Measurements from ENCODE around the gene SLC45A3. TPM values are rescaled to one million over a fixed set of nuclear protein-coding genes. Genes with fewer than 3 reads are reported as not detected.
A peak's percentile ranks its signal among the peaks of the same experiment; 100 is the strongest.

The SLC45A3 gene
- total and polyA plus RNA-seq, 5 donors from 2014 or later, result 0.74 TPM; not detected in 4

- H3K27ac Mint-ChIP-seq, result peak overlapping the region in 1 of 3 donors; percentile 60
- H3K9me3 ChIP-seq (ENCODE audit: control insufficient read depth in 2 of 2, low read length in 2 of 2), result no peaks in the 10 kb centered on the region
- no peaks in the 10 kb centered on the region for H3K27me3 Mint-ChIP-seq
- peaks cover 6% of the 10 kb centered on the region for H3K4me1 ChIP-seq (ENCODE audit: control insufficient read depth, insufficient read depth, low read length, poor library complexity, severe bottlenecking)
- H3K4me3 Mint-ChIP-seq, result no peak overlapping the region
- ATAC-seq (ENCODE audit: low read depth in 2 of 2), result no peak
- peaks cover 88% of the 10 kb centered on the region for H3K36me3 ChIP-seq (ENCODE audit: control insufficient read depth, insufficient read depth, low read length)
- H3K27ac ChIP-seq (ENCODE audit: insufficient read depth, low read length, poor library complexity, severe bottlenecking), result no peak overlapping the region
- no peak for DNase-seq
- H3K4me1 Mint-ChIP-seq, result peaks cover 17 to 38% (median 26%) of the 10 kb centered on the region in 4 donors
- H3K27me3 ChIP-seq (ENCODE audit: control insufficient read depth, insufficient read depth, low read length), result no peaks in the 10 kb centered on the region
- no peak overlapping the region for H3K4me3 ChIP-seq (ENCODE audit: low read depth, low read length)
- peaks cover 36% of the 10 kb centered on the region for H3K36me3 Mint-ChIP-seq
- H3K9me3 Mint-ChIP-seq, result no peaks in the 10 kb centered on the region
Observed at GRCh38 chr1:205616563-205617293, 63.6 kb downstream of the SLC45A3 start.

GRCh38 chr1:205615789-205616188, 64.5 kb downstream of the SLC45A3 start:
- peak overlapping the region in 2 of 3 donors; percentile 60 for H3K27ac Mint-ChIP-seq
- peaks cover 41% of the 10 kb centered on the region for H3K36me3 Mint-ChIP-seq
- H3K27ac ChIP-seq (ENCODE audit: insufficient read depth, low read length, poor library complexity, severe bottlenecking), result no peak overlapping the region
- DNase-seq (no peak), ATAC-seq (ENCODE audit: low read depth in 2 of 2) (no peak)
- H3K27me3 ChIP-seq (ENCODE audit: control insufficient read depth, insufficient read depth, low read length), result no peaks in the 10 kb centered on the region
- no peak overlapping the region for H3K4me3 ChIP-seq (ENCODE audit: low read depth, low read length)
- peaks cover 84% of the 10 kb centered on the region for H3K36me3 ChIP-seq (ENCODE audit: control insufficient read depth, insufficient read depth, low read length)
- no peaks in the 10 kb centered on the region for H3K9me3 ChIP-seq (ENCODE audit: control insufficient read depth in 2 of 2, low read length in 2 of 2)
- H3K4me1 ChIP-seq (ENCODE audit: control insufficient read depth, insufficient read depth, low read length, poor library complexity, severe bottlenecking), result peaks cover 15% of the 10 kb centered on the region
- H3K4me1 Mint-ChIP-seq, result peaks cover 26 to 46% (median 32%) of the 10 kb centered on the region in 4 donors
- H3K27me3 Mint-ChIP-seq, result no peaks in the 10 kb centered on the region
- no peak overlapping the region for H3K4me3 Mint-ChIP-seq
- H3K9me3 Mint-ChIP-seq, result no peaks in the 10 kb centered on the region

GRCh38 chr1:205613854-205614412, 66.4 kb downstream of the SLC45A3 start:
- peaks cover 66% of the 10 kb centered on the region for H3K36me3 ChIP-seq (ENCODE audit: control insufficient read depth, insufficient read depth, low read length)
- H3K4me1 ChIP-seq (ENCODE audit: control insufficient read depth, insufficient read depth, low read length, poor library complexity, severe bottlenecking), result peaks cover 19% of the 10 kb centered on the region
- no peaks in the 10 kb centered on the region for H3K27me3 Mint-ChIP-seq
- no peak overlapping the region for H3K4me3 ChIP-seq (ENCODE audit: low read depth, low read length)
- no peaks in the 10 kb centered on the region for H3K9me3 ChIP-seq (ENCODE audit: control insufficient read depth in 2 of 2, low read length in 2 of 2)
- peaks cover 38 to 52% (median 40%) of the 10 kb centered on the region in 4 donors for H3K4me1 Mint-ChIP-seq
- H3K27ac Mint-ChIP-seq, result peak overlapping the region in 2 of 3 donors; percentile 59 to 67
- peaks cover 43% of the 10 kb centered on the region for H3K36me3 Mint-ChIP-seq
- no peaks in the 10 kb centered on the region for H3K27me3 ChIP-seq (ENCODE audit: control insufficient read depth, insufficient read depth, low read length)
- peak in 1 of 3 donors; percentile 79 for DNase-seq
- ATAC-seq (ENCODE audit: low read depth in 2 of 2), result peak in 1 of 2 donors; percentile 62
- H3K9me3 Mint-ChIP-seq, result no peaks in the 10 kb centered on the region
- peak overlapping the region in 1 of 4 donors; percentile 33 for H3K4me3 Mint-ChIP-seq
- H3K27ac ChIP-seq (ENCODE audit: insufficient read depth, low read length, poor library complexity, severe bottlenecking), result no peak overlapping the region

GRCh38 chr1:205612556-205612955, 67.8 kb downstream of the SLC45A3 start:
- DNase-seq, result no peak
- H3K36me3 ChIP-seq (ENCODE audit: control insufficient read depth, insufficient read depth, low read length), result peaks cover 60% of the 10 kb centered on the region
- Mint-ChIP-seq H3K27me3 (no peaks in the 10 kb centered on the region), H3K36me3 (peaks cover 45% of the 10 kb centered on the region), H3K27ac (no peak overlapping the region), H3K4me3 (no peak overlapping the region), H3K4me1 (peaks cover 46 to 58% (median 47%) of the 10 kb centered on the region in 4 donors), H3K9me3 (no peaks in the 10 kb centered on the region)
- H3K9me3 ChIP-seq (ENCODE audit: control insufficient read depth in 2 of 2, low read length in 2 of 2), result no peaks in the 10 kb centered on the region
- no peak overlapping the region for H3K4me3 ChIP-seq (ENCODE audit: low read depth, low read length)
- no peak overlapping the region for H3K27ac ChIP-seq (ENCODE audit: insufficient read depth, low read length, poor library complexity, severe bottlenecking)
- no peak for ATAC-seq (ENCODE audit: low read depth in 2 of 2)
- H3K27me3 ChIP-seq (ENCODE audit: control insufficient read depth, insufficient read depth, low read length), result no peaks in the 10 kb centered on the region
- peaks cover 19% of the 10 kb centered on the region for H3K4me1 ChIP-seq (ENCODE audit: control insufficient read depth, insufficient read depth, low read length, poor library complexity, severe bottlenecking)

- peaks cover 56% of the 10 kb centered on the region for H3K36me3 ChIP-seq (ENCODE audit: control insufficient read depth, insufficient read depth, low read length)
- DNase-seq, result no peak
- H3K27me3 ChIP-seq (ENCODE audit: control insufficient read depth, insufficient read depth, low read length), result no peaks in the 10 kb centered on the region
- Mint-ChIP-seq H3K4me1 (peaks cover 47 to 58% (median 48%) of the 10 kb centered on the region in 4 donors), H3K27me3 (no peaks in the 10 kb centered on the region), H3K9me3 (no peaks in the 10 kb centered on the region), H3K4me3 (no peak overlapping the region), H3K27ac (peak overlapping the region in 1 of 3 donors; percentile 79), H3K36me3 (peaks cover 44% of the 10 kb centered on the region)
- no peak overlapping the region for H3K27ac ChIP-seq (ENCODE audit: insufficient read depth, low read length, poor library complexity, severe bottlenecking)
- H3K4me3 ChIP-seq (ENCODE audit: low read depth, low read length), result no peak overlapping the region
- H3K9me3 ChIP-seq (ENCODE audit: control insufficient read depth in 2 of 2, low read length in 2 of 2), result no peaks in the 10 kb centered on the region
- H3K4me1 ChIP-seq (ENCODE audit: control insufficient read depth, insufficient read depth, low read length, poor library complexity, severe bottlenecking), result peaks cover 19% of the 10 kb centered on the region
- ATAC-seq (ENCODE audit: low read depth in 2 of 2), result no peak
Observed at GRCh38 chr1:205612104-205612503, 68.2 kb downstream of the SLC45A3 start.

- Histone ChIP-seq H3K27ac (ENCODE audit: insufficient read depth, low read length, poor library complexity, severe bottlenecking) (peak overlapping the region; percentile 42), H3K27me3 (ENCODE audit: control insufficient read depth, insufficient read depth, low read length) (no peaks in the 10 kb centered on the region), H3K4me1 (ENCODE audit: control insufficient read depth, insufficient read depth, low read length, poor library complexity, severe bottlenecking) (peaks cover 19% of the 10 kb centered on the region), H3K36me3 (ENCODE audit: control insufficient read depth, insufficient read depth, low read length) (peaks cover 46% of the 10 kb centered on the region), H3K4me3 (ENCODE audit: low read depth, low read length) (peak overlapping the region; percentile 39), H3K9me3 (ENCODE audit: control insufficient read depth in 2 of 2, low read length in 2 of 2) (no peaks in the 10 kb centered on the region)
- ATAC-seq (ENCODE audit: low read depth in 2 of 2) (no peak), DNase-seq (no peak)
- Mint-ChIP-seq H3K9me3 (no peaks in the 10 kb centered on the region), H3K4me3 (peak overlapping the region in 2 of 4 donors; percentile 12 to 57), H3K27ac (peak overlapping the region; percentile 79 to 85 (median 83)), H3K4me1 (peaks cover 43 to 58% (median 47%) of the 10 kb centered on the region in 4 donors), H3K36me3 (peaks cover 34% of the 10 kb centered on the region), H3K27me3 (no peaks in the 10 kb centered on the region)
Observed at GRCh38 chr1:205610901-205611466, 69.3 kb downstream of the SLC45A3 start.

- Mint-ChIP-seq H3K9me3 (no peaks in the 10 kb centered on the region), H3K36me3 (peaks cover 28% of the 10 kb centered on the region), H3K4me3 (no peak overlapping the region), H3K4me1 (peaks cover 40 to 57% (median 46%) of the 10 kb centered on the region in 4 donors), H3K27me3 (no peaks in the 10 kb centered on the region), H3K27ac (peak overlapping the region in 1 of 3 donors; percentile 79)
- no peaks in the 10 kb centered on the region for H3K27me3 ChIP-seq (ENCODE audit: control insufficient read depth, insufficient read depth, low read length)
- H3K4me3 ChIP-seq (ENCODE audit: low read depth, low read length), result no peak overlapping the region
- peaks cover 19% of the 10 kb centered on the region for H3K4me1 ChIP-seq (ENCODE audit: control insufficient read depth, insufficient read depth, low read length, poor library complexity, severe bottlenecking)
- no peak overlapping the region for H3K27ac ChIP-seq (ENCODE audit: insufficient read depth, low read length, poor library complexity, severe bottlenecking)
- DNase-seq (no peak), ATAC-seq (ENCODE audit: low read depth in 2 of 2) (no peak)
- H3K36me3 ChIP-seq (ENCODE audit: control insufficient read depth, insufficient read depth, low read length), result peaks cover 46% of the 10 kb centered on the region
- H3K9me3 ChIP-seq (ENCODE audit: control insufficient read depth in 2 of 2, low read length in 2 of 2), result no peaks in the 10 kb centered on the region
Observed at GRCh38 chr1:205610036-205610435, 70.3 kb downstream of the SLC45A3 start.

Data from CD4-positive, CD25-positive, alpha-beta regulatory T cell (primary cell).